Ecto neural progenitor cell (in vitro differentiated cells): ENCODE measurements around the gene ZNF628.

ENCODE experiments used
- DNase-seq: peaks from one replicate; pipeline ENCODE4 v3.0.0-alpha.2; 2018; ENCODE audit warnings: low spot score

Gene ZNF628

DNA sequence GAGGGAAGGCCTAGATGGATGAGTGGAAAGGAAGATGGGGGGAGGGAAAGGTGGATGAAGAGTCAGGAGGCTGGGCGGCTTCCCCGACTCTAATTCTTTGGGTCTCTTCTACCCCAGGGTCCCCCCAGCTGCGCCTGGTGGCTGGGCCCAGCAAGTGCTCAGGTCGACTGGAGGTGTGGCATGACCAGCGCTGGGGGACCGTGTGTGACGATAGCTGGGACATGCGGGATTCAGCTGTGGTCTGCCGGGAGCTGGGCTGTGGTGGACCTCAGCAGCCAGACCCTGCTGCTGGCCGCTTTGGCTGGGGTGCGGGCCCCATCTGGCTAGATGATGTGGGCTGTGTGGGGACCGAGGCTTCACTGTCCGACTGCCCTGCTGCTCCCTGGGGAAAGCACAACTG lies 21.3 kb downstream of the ZNF628 start:
- DNase-seq: no peak

DNA sequence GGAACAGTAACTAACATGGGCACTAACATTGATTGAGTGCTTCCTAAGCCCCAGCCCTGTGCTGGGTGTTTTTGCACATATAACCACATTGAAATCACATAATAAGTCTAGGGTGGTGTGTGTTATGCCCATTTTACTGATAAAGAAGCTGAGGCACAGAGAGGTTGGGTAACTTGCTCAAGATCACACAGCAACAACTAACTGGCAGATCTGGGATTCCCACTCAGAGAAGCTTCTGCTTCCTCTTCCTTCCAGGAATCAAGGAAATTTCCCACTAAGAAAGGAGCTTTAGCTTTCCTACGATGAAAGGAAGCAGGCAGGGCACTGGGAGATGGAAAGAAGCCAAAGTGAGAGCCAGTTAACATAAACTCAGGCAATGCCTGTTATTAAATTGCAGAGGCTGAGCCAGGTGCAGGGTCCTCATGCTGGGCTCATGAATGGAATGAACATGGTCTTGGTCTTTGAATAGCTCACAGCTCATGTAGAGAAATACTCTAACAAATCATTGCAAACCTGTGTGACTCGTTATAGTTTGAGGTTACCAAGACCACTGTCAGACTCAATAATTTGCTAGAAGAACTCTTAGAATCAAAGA lies 21.9 kb downstream of the ZNF628 start:
- no peak for DNase-seq

GRCh38 chr19:55500368-55500952 lies 24.0 kb downstream of the ZNF628 start:
- no peak for DNase-seq

- DNase-seq: no peak
Measured at GRCh38 chr19:55502197-55502952, 26.0 kb downstream of the ZNF628 start.

GRCh38 chr19:55503157-55503501 lies 26.7 kb downstream of the ZNF628 start:
- DNase-seq: no peak

- DNase-seq: peak; percentile 96
Measured at GRCh38 chr19:55503502-55504251, 27.3 kb downstream of the ZNF628 start.

- no peak for DNase-seq
Measured at GRCh38 chr19:55504252-55504603, 27.8 kb downstream of the ZNF628 start.

DNA sequence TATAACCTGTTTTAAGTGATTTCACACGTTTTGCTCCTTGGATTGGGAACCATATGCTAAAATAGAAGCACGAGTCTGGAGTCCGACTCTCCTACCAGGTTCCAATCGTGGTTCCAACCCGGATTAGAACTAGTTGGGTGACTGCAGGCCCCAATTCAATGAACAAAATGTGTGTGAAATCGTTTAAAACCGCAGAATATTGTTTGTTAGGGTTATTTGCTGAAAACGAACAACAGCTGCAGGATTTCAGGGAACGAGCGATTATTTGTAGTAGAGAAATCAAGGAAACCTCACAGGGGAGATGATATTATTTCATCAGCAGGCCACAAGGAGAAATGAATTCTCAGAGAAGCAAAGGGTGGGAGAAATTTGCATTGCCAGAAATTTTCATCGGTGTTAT lies 28.6 kb downstream of the ZNF628 start:
- no peak for DNase-seq

DNA sequence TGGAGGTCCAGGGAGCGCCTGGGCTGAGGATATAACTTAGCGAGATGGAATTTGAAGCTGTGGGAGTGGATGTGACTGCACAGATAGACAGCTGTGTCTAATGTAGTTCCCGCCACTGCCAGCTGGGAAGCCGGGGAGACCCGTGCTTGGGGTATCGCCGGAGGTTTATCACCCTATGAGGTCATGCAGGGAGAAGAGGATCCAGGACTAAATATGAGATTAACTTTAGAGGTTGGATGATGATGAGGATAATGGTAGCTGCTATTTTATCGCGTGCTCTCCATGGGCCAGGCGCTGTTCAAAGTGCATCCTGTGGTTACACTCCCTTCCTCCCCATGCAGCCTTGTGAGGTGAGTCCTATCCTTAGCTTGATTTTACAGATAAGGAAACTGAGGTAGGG lies 31.7 kb downstream of the ZNF628 start:
- DNase-seq: no peak

DNA sequence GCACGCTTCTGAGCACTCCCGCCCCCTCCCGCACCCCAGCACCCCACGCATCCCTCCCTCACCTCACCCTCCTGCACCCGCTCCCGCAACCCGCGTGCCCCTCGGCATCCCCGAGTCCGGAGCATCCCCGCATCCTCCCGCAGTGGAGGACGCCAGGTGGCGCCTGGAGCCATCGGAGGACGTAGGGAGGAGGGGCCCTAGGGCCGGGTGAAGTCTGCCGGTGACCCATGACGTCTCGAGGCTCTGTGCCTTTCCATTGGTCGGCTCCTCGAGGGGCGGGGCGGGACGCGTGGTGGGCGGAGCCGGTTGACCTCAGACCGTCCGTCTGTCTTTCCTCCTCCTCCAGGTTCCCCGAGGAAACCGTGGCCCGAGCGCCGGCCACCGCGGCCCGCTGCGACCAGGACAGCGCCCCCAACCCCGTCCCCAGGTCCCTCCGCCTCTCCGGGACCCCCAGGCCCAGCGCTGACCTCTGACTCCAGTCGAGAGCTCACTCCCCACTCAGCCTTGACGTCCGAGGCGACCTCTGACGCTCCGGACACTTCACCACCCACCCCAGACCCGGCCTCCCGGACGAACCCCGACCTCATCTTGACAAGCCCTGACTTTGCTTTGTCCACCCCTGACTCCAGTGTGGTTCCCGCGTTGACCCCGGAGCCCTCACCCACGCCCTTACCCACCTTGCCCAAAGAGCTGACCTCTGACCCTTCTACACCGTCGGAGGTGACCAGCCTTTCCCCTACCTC lies 40.6 kb downstream of the ZNF628 start:
- peak; percentile 96 for DNase-seq

GRCh38 chr19:55519451-55520311 lies 43.3 kb downstream of the ZNF628 start:
- no peak for DNase-seq

DNA sequence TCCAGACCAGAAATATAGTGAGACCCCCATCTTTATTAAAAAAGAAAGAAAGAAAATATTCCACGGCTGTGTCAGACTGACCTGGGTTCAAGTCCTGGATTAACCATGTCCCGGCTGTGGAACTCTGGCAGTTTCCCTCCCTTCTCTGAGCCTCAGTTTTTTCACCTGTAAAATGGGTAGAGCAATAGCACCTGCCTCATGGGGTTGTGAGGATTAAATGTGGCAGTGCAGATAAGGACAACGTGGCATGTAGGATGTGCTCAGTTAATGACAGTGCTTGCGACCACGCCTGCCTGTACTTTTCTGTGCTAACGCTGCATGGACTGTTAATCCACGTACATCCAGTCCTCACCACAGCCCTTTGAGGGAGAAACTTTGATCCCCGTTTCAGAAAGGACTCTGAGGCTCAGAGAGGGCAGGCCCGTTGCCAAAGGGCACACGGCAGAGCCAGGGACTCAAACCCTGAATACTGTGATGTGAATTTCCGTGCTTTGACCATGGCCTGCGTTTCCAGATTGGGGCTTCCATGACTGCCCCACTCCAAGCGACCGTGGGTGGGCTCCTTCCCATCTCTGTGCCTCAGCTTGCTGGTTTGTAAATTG lies 44.4 kb downstream of the ZNF628 start:
- no peak for DNase-seq

DNA sequence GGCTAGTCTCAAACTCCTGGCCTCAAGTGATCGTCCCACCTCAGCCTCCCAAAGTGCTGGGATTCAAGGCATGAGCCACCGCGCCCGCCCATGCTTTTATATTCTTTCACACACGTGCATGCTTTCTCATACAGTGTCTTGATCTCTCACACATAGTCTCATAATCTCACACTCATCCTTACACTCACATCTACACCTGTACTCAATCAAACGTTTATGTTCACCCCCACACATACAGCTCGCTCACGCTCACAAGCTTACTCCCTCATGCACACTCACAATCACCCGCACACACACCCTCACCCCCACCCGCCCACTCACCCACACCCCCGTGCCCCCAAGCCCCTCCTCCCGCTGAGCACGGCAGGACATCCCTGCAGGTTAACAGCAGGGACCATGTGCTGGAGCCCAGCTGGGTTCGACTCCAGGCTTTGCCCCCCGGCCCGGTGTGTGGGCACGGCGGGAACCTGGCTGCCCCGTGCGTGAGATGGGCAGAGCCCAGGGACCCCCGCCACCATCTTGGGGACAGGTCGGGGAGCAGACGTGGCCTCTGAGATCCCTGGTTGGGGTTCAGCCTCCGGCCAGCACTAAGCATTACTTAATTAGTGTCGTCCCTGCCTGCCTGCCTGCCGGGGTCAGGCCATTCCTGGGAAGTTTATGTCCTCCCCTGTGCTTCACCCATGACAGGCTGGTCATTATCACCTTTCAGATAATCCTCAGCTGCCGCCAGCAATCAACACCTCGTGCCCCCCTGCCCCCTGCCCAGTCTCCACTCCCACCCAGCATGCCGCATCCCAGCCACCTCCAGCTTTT lies 49.1 kb downstream of the ZNF628 start:
- DNase-seq: no peak

GRCh38 chr19:55526216-55527196 lies 50.1 kb downstream of the ZNF628 start:
- DNase-seq: no peak

GRCh38 chr19:55527197-55528029 lies 51.0 kb downstream of the ZNF628 start:
- DNase-seq: no peak

GRCh38 chr19:55528030-55528803 lies 51.8 kb downstream of the ZNF628 start:
- no peak for DNase-seq

GRCh38 chr19:55529636-55530234 lies 53.3 kb downstream of the ZNF628 start:
- DNase-seq: no peak
